Endothelial cell of umbilical vein (primary cell): ENCODE results near the gene PRRC1. TPM values are rescaled to one million over a fixed set of nuclear protein-coding genes. Genes with fewer than 3 reads are reported as not detected.

ENCODE experiments used
- BruUV-seq: library from RNA; stranded (reverse); fragments of 400-500 nt; replicated peaks from 2 replicates; lab custom pipeline; 2021; lab: Mats Ljungman, UMichigan
- CTCF ChIA-PET: fragments of 300-600, 350-600 bp; sonication (Branson Sonifier 250); formaldehyde crosslinking; loops from one replicate; lab custom pipeline; 2021; ENCODE audit warnings: antibody characterized with exemption, inconsistent platforms; lab: Charles Lee
- POLR2A ChIA-PET: fragments of 300-600, 350-600 bp; sonication (Branson Sonifier 250); formaldehyde crosslinking; loops from one replicate; lab custom pipeline; 2021; ENCODE audit warnings: antibody characterized with exemption, inconsistent platforms; lab: Charles Lee
- DNase-seq: peaks from one replicate; pipeline ENCODE4 v3.0.0-alpha.2; 2011; ENCODE audit warnings: low read depth, low spot score
- FAIRE-seq: peaks from 2 replicates; lab custom pipeline; 2011; peaks lifted over from hg19 to GRCh38; lab: Jason Lieb, UNC
- H2AFZ ChIP-seq: 2 replicates; pipeline ENCODE4 v1.6.0; 2012; ENCODE audit warnings: low read depth, low read length, control low read depth, inconsistent platforms
- H3K27ac ChIP-seq: 2 replicates; pipeline ENCODE4 v1.5.1; 2011; ENCODE audit warnings: low read depth, mild to moderate bottlenecking, control low read depth, low read length, moderate library complexity; ENCODE audit not compliant: insufficient read depth
- H3K27me3 ChIP-seq, 2 experiments: 2 replicates each; pipeline versions ENCODE4 v1.6.0 to v1.6.1; 2011; ENCODE audit warnings: low read length in 2 of 2, mixed read lengths in 1 of 2; ENCODE audit not compliant: control insufficient read depth in 2 of 2, insufficient read depth in 2 of 2
- H3K36me3 ChIP-seq, 2 experiments: 2 replicates in 1 of 2; 3 replicates in 1 of 2; pipeline ENCODE4 v1.5.1; 2011; ENCODE audit warnings: low read length in 2 of 2, mild to moderate bottlenecking in 1 of 2, moderate library complexity in 1 of 2; ENCODE audit not compliant: control insufficient read depth in 2 of 2, insufficient read depth in 2 of 2; ENCODE audit errors: extremely low read depth in 1 of 2
- H3K4me1 ChIP-seq: 3 replicates; pipeline ENCODE4 v1.5.1; 2011; ENCODE audit warnings: mild to moderate bottlenecking, low read length; ENCODE audit not compliant: control insufficient read depth, insufficient read depth; ENCODE audit errors: extremely low read depth
- H3K4me2 ChIP-seq: 2 replicates; pipeline ENCODE4 v1.6.1; 2011; ENCODE audit warnings: low read length, control low read depth, mixed read lengths; ENCODE audit not compliant: insufficient read depth
- H3K4me3 ChIP-seq, 3 experiments: fragments of 200-600 bp in 1 of 3; sonication (generic), shearing (Covaris generic) in 1 of 3; replicated peaks in 1 of 3; 2 replicates each; pipeline ENCODE4 v1.5.1; 2011 to 2016; ENCODE audit warnings: control low read depth in 3 of 3, low read length in 3 of 3, mild to moderate bottlenecking in 2 of 3, inconsistent platforms in 1 of 3, low read depth in 1 of 3, moderate library complexity in 1 of 3; ENCODE audit not compliant: insufficient read depth in 1 of 3
- H3K79me2 ChIP-seq: 2 replicates; pipeline ENCODE4 v1.6.0; 2012; ENCODE audit warnings: low read length, inconsistent platforms; ENCODE audit not compliant: control insufficient read depth, insufficient read depth
- H3K9ac ChIP-seq: replicated peaks from 2 replicates; pipeline ENCODE3; 2011; ENCODE audit warnings: low read length, control low read depth; ENCODE audit not compliant: insufficient read depth; ENCODE audit errors: extremely low read depth
- H3K9me1 ChIP-seq: replicated peaks from 3 replicates; pipeline ENCODE4 v1.6.0; 2011; ENCODE audit warnings: mild to moderate bottlenecking, low read length; ENCODE audit not compliant: control insufficient read depth, insufficient read depth; ENCODE audit errors: extremely low read depth
- H3K9me3 ChIP-seq: replicated peaks from 2 replicates; pipeline ENCODE4 v1.5.1; 2012; ENCODE audit warnings: low read length, inconsistent platforms; ENCODE audit not compliant: control insufficient read depth, insufficient read depth
- H4K20me1 ChIP-seq: replicated peaks from 2 replicates; pipeline ENCODE3; 2011; ENCODE audit warnings: mild to moderate bottlenecking, low read length; ENCODE audit not compliant: control insufficient read depth, insufficient read depth; ENCODE audit errors: extremely low read depth
- EZH2 ChIP-seq: IDR thresholded peaks from 2 replicates; pipeline ENCODE4 v1.6.1; 2012; ENCODE audit warnings: borderline replicate concordance, low read depth, mild to moderate bottlenecking, moderate library complexity, low read length, inconsistent platforms; ENCODE audit not compliant: severe bottlenecking
- FOS ChIP-seq: IDR thresholded peaks from 2 replicates; pipeline ENCODE4 v1.6.1; 2011; ENCODE audit warnings: mild to moderate bottlenecking, low read length, moderate library complexity, borderline replicate concordance; ENCODE audit not compliant: insufficient read depth
- GATA2 ChIP-seq: IDR thresholded peaks from 2 replicates; pipeline ENCODE4 v1.7.0; 2011; ENCODE audit warnings: low read depth, mild to moderate bottlenecking, moderate library complexity, mixed read lengths, low read length; ENCODE audit not compliant: insufficient read length, insufficient read depth
- JUN ChIP-seq: IDR thresholded peaks from 2 replicates; pipeline ENCODE4 v1.6.1; 2011; ENCODE audit warnings: borderline replicate concordance, low read depth; ENCODE audit not compliant: insufficient read length, insufficient read depth
- MYC ChIP-seq: IDR thresholded peaks from one replicate; pipeline ENCODE4 v1.6.1; 2011; ENCODE audit warnings: mild to moderate bottlenecking, low read depth, low read length
- POLR2AphosphoS5 ChIP-seq: IDR thresholded peaks from 2 replicates; pipeline ENCODE4 v1.6.1; 2012; ENCODE audit warnings: low read depth, mild to moderate bottlenecking, control low read depth, low read length, moderate library complexity; ENCODE audit not compliant: insufficient read depth
- dilution Hi-C: fragments of 300-500 bp; cut with MboI; formaldehyde crosslinking; loops from one replicate; pipeline ENCODE4 v1.15.0; 2019; ENCODE audit warnings: low sequenced_read_pairs; ENCODE audit not compliant: extremely low pct_ligation_motif_present
- intact Hi-C: fragments of 100-400 bp; cut with micrococcal nuclease; formaldehyde crosslinking; loops from one replicate; pipeline ENCODE4 v1.10.0; 2022
- polyA plus RNA-seq, 4 experiments: library from polyadenylated mRNA; depleted of rRNA in 3 of 4; stranded (reverse) in 3 of 4; unstranded in 1 of 4; fragments of >200 nt; gene quantifications; 2 replicates each; pipeline versions ENCODE4 v1.2.1 to v1.2.3, GENCODE V29; 2011 to 2012; ENCODE audit warnings: missing spikeins in 1 of 4
- total RNA-seq: library from RNA; stranded (reverse); gene quantifications from 2 replicates; pipeline ENCODE4 v1.2.3, GENCODE V29; 2021
- TF ChIP-seq, protein P1 (sequence below), 2 donors: IDR thresholded peaks; 1 replicate in 1 of 2; 2 replicates in 1 of 2; pipeline ENCODE4 v1.5.1; 2011; ENCODE audit warnings: low read length in 2 of 2, mild to moderate bottlenecking in 2 of 2, moderate library complexity in 2 of 2, control low read depth in 1 of 2, inconsistent platforms in 1 of 2, low read depth in 1 of 2; ENCODE audit not compliant: insufficient read depth in 1 of 2; ENCODE audit errors: extremely low read depth in 1 of 2
- TF ChIP-seq, protein P2 (sequence below): IDR thresholded peaks from 2 replicates; pipeline ENCODE4 v1.6.1; 2011; ENCODE audit not compliant: insufficient read depth, insufficient read length

PRRC1 gene
- total and polyA plus RNA-seq, 2 donors (not counting 3 experiments of a cell fraction or from before 2014, with no cell fraction given): 64.4 to 77.6 TPM

DNA sequence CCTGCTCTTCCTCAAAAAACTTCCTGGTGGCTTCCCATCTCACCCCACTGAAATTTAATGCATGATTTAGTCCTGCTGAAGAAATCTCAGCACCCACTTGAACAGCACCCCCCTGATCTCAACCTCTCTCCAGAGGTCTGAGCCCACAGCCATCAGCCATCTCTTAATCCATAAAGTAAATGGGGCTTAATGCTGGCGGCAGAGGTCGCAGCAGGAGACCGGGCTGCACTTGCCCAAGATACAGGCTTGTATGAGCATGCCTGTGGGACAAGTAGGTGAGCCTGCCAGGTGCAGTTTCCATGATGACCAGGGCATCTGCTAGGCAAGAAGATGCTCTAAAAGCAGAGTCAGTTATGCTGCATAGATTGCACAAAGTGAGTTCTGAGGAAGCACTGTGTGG, 79.1 kb downstream of the PRRC1 start:
- Histone ChIP-seq H3K9me1 (no peaks in the 10 kb centered on the region), H4K20me1 (no peaks in the 10 kb centered on the region), H3K27me3 (peaks cover 1 to 6% of the 10 kb centered on the region in 2 experiments), H3K79me2 (no peaks in the 10 kb centered on the region), H3K4me3 (no peak overlapping the region), H3K4me2 (no peak overlapping the region), H2AFZ (no peak overlapping the region), H3K36me3 (no peaks in the 10 kb centered on the region), H3K27ac (no peak overlapping the region), H3K4me1 (no peaks in the 10 kb centered on the region), H3K9me3 (no peaks in the 10 kb centered on the region), H3K9ac (no peak overlapping the region)
- TF ChIP-seq FOS (no peak), JUN (no peak), GATA2 (no peak), MYC (no peak), EZH2 (no peak), POLR2AphosphoS5 (no peak)
- TF ChIP-seq, protein P1, sequence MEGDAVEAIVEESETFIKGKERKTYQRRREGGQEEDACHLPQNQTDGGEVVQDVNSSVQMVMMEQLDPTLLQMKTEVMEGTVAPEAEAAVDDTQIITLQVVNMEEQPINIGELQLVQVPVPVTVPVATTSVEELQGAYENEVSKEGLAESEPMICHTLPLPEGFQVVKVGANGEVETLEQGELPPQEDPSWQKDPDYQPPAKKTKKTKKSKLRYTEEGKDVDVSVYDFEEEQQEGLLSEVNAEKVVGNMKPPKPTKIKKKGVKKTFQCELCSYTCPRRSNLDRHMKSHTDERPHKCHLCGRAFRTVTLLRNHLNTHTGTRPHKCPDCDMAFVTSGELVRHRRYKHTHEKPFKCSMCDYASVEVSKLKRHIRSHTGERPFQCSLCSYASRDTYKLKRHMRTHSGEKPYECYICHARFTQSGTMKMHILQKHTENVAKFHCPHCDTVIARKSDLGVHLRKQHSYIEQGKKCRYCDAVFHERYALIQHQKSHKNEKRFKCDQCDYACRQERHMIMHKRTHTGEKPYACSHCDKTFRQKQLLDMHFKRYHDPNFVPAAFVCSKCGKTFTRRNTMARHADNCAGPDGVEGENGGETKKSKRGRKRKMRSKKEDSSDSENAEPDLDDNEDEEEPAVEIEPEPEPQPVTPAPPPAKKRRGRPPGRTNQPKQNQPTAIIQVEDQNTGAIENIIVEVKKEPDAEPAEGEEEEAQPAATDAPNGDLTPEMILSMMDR (IDR thresholded peaks at IDR 0.05; ENCODE audit: extremely low read depth in 1 of 2, insufficient read depth in 1 of 2, low read depth in 1 of 2, low read length in 2 of 2): no peak
- TF ChIP-seq, protein P2, sequence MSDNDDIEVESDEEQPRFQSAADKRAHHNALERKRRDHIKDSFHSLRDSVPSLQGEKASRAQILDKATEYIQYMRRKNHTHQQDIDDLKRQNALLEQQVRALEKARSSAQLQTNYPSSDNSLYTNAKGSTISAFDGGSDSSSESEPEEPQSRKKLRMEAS: no peak
- ChIA-PET POLR2A (no interaction called here), CTCF (interaction anchor here (0.9 kb wide), 1 partner anchor 32 kb away, joined by 3 read pairs; no protein-coding TSS in a partner anchor)
- no peak for FAIRE-seq
- BruUV-seq: no TSS peak
- DNase-seq: no peak
- dilution Hi-C loops (no loop called here), intact Hi-C loops (no loop called here)
